DMS153 treated with DMSO at 0.1 percent for 48 hours (cell line): Measurements from ENCODE around the gene RANGAP1.

Experiments used
- DNase-seq: peaks from one replicate; lab custom pipeline; 2025; ENCODE audit not compliant: unreplicated experiment; lab: John Stamatoyannopoulos, UW

RANGAP1 gene

GRCh38 chr22:41204066-41204465 is 81.9 kb downstream of the RANGAP1 start:
- DNase-seq, result no peak

GRCh38 chr22:41203118-41203517 is 82.9 kb downstream of the RANGAP1 start:
- DNase-seq, result no peak

- DNase-seq, result no peak
Measured at GRCh38 chr22:41201141-41201540, 84.8 kb downstream of the RANGAP1 start.

GRCh38 chr22:41198027-41198580 is 87.9 kb downstream of the RANGAP1 start:
- DNase-seq, result no peak

GRCh38 chr22:41197038-41197972 is 88.7 kb downstream of the RANGAP1 start:
- peak; percentile 66 for DNase-seq
